Activated CD8-positive, alpha-beta memory T cell treated with anti-CD3 and anti-CD28 coated beads for 4 hours (primary cell): ENCODE data around the gene NDUFA11.

Experiments used
- DNase-seq, 2 donors: peaks; one replicate each; pipeline ENCODE4 v3.0.0-alpha.2; 2020; ENCODE audit warnings: low read depth in 2 of 2

NDUFA11 gene

GRCh38 chr19:5903624-5904351 is at the start of gene NDUFA11:
Gene NDUFA11, minus strand, starts transcription at chr19:5903790. Its CDS starts 82 bp downstream, at chr19:5903708.
- peak; percentile 90 to 94 for DNase-seq

DNA sequence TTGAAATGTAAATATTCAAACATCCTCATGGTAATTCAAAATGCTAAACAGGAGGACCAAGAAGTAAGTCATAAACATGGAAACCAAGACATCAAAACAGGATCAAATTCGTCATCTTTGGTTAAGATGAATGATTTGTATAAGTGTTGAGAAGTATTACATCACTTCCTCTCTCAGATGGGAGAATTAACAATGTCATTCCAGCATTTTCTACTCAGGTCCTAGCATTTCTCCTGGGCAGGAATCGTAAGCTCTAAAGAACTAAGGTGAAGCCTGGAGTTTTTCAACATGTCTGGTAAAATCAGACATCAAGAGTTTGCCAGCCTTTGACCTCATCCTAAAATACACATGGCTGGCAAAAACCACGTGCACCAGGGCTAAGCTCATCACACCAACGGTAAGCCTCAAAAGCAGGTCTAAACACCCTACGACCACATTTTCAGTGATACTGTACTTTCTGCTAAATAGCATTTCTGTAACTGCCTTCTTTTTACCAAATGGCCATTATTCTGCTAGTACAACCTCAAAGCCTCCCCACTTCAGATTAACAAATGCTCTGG is 49.5 kb upstream of the NDUFA11 start:
- no peak for DNase-seq

- DNase-seq: no peak
Observed at GRCh38 chr19:5952193-5953029, 48.8 kb upstream of the NDUFA11 start.

DNA sequence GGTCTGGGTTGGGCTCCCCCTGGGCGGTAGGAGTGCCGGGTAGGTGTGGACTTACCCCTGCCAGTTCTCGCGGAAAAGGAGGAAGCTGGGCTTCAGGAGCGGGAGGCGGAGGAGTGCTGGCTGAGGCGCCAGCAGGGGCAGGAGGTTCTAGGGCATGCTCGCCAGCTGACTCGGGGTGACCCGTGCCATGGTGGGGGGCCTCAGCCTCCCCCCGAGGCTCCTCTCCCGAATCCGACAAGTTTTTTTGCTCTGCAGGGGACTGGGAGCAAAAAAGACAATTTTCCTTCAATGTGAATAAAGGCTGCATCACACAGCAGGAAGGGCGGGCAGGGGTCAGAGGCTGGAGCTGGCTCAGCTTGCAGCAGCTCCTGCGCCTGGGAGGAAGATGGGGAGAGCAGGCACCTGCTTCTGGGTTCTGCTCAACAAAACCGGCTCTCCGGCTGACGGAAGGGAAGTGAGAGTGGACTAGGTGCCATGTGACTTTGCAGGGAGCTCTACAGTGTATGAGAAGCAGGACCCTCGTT is 47.8 kb upstream of the NDUFA11 start:
- DNase-seq: no peak

- no peak for DNase-seq
Observed at GRCh38 chr19:5950741-5951140, 47.2 kb upstream of the NDUFA11 start.

- DNase-seq: no peak
Observed at GRCh38 chr19:5949792-5950305, 46.3 kb upstream of the NDUFA11 start.

DNA sequence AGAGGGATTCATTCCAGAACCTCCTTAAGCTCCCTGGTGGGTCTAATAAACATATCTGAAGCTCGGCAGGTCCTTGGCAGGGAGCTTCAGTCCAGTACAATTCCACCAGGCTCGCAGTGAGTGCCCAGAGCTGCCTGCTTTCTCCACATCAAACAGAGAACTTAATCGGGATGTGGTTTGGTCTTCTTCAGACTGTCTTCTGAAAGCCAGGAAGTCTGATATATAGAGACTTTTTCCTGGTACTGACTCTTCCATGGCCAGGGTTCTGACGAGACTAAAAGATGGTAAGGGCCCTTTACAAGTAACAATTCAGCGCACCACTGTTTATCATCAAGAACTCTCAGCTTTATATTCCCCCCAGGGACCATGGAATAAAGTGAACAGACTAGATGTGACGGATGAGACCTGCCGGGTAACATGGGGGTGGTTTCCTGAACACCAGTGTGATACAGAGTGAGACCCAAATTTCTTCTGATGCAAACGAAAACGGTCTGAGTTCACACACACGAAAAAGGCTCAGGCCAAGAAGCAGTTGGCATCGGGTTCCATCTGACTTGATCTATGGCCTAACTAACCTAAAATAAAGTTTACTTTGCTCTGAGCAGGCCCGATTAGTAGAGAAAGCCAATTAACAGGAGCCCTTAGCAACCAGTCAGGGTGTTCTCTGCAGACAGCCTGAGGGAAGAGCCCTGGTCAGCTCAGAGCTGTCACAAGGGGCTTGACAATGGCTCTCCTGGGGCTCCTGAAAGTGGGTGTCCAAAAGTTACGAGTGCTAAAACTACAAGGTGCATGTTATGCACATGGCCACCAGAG is 45.4 kb upstream of the NDUFA11 start:
- DNase-seq: no peak

DNA sequence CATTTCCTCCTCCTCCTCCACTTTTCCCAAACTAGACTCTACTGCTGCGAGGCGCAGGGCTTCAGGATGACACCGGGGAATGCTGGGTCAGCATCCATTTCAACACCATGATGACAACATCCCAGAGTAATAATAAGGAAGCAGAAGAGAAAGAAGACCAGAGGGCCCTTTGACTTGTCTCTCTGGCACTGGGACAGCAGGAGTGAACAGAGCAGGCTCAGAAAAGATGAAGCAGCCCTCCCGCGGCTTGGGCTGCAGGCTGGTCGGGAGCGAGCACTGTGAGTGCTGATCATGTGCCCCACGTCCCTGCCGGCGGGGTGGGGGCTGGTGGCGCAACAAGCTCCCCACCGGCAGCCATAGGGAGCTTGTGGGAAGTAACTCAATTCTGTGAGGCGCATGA is 43.8 kb upstream of the NDUFA11 start:
- no peak for DNase-seq

GRCh38 chr19:5943623-5944022 is 40.0 kb upstream of the NDUFA11 start:
- DNase-seq: no peak

GRCh38 chr19:5943045-5943444 is 39.5 kb upstream of the NDUFA11 start:
- no peak for DNase-seq

DNA sequence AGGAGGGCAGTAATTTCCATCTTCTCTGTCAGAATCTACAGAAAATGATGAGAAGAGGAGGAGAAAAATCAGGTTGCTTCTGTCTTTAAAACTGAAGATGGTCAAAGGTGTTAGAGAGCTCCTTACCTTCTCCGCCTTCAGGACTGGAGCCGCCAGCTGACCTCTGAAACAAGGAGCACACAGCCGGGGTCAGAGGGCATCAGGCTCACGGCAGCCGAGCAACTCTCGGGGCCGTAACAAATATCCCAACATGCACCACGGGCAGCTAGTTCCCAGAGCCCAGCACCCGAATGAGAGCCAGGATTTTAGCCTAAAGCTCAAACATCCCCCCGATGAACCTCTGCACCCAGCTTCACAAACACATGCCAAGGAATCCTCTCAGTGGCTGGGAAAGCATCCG is 38.1 kb upstream of the NDUFA11 start:
- no peak for DNase-seq

DNA sequence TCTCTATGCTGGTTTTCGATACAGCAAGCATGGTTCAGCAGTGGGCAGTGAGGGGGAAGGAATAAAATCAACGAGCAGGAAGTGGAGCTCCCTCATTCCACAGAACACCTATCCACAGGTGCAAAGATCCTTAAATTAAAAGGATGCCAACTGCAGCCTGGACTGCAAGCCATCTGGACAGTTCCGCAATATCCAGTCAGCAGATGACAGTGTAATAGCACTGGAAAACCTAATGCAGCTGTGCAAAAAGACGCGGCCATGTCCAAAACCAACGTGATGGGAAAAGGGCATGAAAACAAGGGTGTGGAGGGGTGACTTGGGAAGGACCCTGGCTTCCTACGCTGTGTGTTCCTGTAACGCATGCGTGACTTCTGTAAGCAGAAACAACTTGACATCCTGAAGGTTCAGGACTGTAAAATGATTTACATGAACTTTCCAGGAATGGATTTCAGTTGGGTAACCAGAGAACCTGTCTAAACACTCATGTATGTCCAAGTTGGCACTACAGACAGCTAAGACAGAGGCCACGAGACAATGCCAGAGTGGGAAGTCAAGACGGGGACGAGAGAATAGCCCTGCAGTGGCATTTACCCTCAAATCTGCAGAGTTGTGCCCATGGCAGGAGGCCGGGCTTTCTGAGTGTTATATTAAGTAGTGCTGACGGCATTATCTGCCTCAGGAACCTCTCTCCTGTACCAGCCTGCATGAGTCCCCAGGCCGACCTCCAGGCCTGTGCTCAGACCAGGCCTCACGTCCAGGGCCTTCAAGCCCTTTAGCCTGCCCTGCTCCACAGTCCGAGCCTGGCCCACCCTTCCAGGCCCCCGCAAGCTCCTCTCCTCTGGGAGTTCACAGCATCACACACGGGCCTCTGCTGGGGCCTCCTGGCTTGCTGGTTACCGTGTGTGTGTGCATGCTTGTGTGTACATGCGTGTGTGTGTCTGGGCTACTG is 36.9 kb upstream of the NDUFA11 start:
- DNase-seq: no peak

- DNase-seq: no peak
Observed at GRCh38 chr19:5937550-5937949, 34.0 kb upstream of the NDUFA11 start.

DNA sequence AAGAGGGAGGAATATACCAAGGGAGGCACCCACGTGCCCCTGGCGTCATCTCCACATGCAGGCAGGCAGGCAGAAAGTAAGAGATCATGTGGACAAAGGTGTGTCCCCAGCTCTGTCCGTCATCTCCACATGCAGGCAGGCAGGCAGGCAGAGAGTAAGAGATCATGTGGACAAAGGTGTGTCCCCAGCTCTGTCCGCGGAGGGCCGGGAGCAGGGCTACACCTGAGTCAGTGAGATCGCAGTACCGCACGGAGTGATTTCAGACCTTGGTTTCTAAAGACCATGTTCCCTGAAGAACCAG is 32.7 kb upstream of the NDUFA11 start:
- no peak for DNase-seq

- no peak for DNase-seq
Observed at GRCh38 chr19:5935473-5936291, 32.1 kb upstream of the NDUFA11 start.

DNA sequence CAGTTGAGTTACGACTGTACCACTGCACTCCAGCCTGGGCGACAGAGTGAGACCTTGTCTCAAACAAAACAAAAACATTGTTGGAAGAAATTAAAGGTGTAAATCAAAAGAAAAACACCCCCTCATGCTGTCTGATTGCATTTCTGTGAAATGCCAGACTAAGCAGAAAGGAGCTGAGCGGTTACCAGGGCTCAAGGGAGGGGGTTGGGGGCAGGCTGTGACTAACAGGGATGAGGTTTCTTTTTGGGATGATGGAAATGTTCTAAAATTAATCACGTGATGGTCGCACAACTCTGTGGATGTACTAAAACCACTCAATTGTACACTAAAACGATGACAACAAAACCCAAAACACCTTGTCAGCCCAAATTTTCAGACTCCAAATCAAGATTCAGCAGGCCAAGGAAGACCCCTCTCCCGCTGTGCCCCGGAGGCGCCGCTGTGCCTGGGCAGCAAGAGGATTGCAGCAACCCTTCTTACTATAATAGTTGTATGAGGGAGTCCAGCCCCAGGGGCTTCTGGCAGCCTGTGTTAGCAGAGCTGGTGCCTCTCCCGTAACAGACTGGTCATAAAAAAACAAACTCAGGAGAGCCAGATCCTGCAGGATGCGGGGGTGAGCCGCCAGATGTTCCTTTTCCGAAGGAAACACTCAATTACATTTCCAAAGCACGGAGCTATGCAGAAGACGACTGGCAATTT is 31.3 kb upstream of the NDUFA11 start:
- DNase-seq: no peak

DNA sequence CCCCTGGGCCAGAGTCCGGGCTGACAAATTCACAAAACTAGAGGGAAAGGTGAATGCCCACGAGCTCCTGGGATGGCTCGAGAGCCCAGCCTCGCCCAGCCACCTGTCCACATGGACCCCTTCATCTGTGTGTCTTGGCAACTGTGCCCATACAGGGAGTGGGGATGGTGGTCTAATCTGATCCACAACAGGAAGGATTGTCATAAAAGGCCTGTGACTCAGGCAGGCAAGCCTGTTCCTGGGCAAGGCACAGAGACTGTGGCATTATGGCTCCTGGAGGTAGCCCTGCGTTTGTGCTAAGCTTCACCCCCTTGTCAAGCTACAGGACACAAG is 30.4 kb upstream of the NDUFA11 start:
- no peak for DNase-seq

- DNase-seq: no peak
Observed at GRCh38 chr19:5933391-5934068, 29.9 kb upstream of the NDUFA11 start.
